Activated naive CD4-positive, alpha-beta T cell treated with anti-CD3 and anti-CD28 coated beads, Interleukin-2, amount 10 ng/mL, durations not matched to agents 7 days and 5 days (primary cell): ENCODE results near the gene CCNC.

ENCODE experiments used
- CTCF ChIA-PET: fragments of 350-600 bp; sonication (Branson Sonifier 250); formaldehyde crosslinking; loops from one replicate; lab custom pipeline; 2021; ENCODE audit warnings: antibody characterized with exemption; lab: Charles Lee
- DNase-seq: peaks from one replicate; pipeline ENCODE4 v3.0.0-alpha.2; 2020
- H3K27ac Mint-ChIP-seq: one replicate; pipeline ENCODE4 v1.8.0; 2021; ENCODE audit warnings: mild to moderate bottlenecking, moderate library complexity, mixed read lengths
- H3K27me3 Mint-ChIP-seq: one replicate; pipeline ENCODE4 v1.8.0; 2021; ENCODE audit warnings: mild to moderate bottlenecking, mixed read lengths
- H3K36me3 Mint-ChIP-seq: one replicate; pipeline ENCODE4 v1.8.0; 2021; ENCODE audit warnings: mixed read lengths
- H3K4me1 Mint-ChIP-seq: one replicate; pipeline ENCODE4 v1.8.0; 2021; ENCODE audit warnings: mixed read lengths
- H3K4me3 Mint-ChIP-seq: one replicate; pipeline ENCODE4 v1.8.0; 2021; ENCODE audit warnings: mild to moderate bottlenecking, moderate library complexity, mixed read lengths
- H3K9me3 Mint-ChIP-seq: one replicate; pipeline ENCODE4 v1.8.0; 2021; ENCODE audit warnings: mixed read lengths

CCNC gene

GRCh38 chr6:99568103-99568933 lies at the start of gene CCNC:
Gene CCNC (minus strand): TSS chr6:99568660. CDS start chr6:99568527, 133 bp downstream.
- Mint-ChIP-seq H3K4me1 (peaks cover 28% of the 10 kb centered on the region), H3K27me3 (peaks cover 5% of the 10 kb centered on the region), H3K9me3 (no peaks in the 10 kb centered on the region), H3K36me3 (peaks cover 9% of the 10 kb centered on the region), H3K27ac (peak within 1 kb of the TSS; percentile 94), H3K4me3 (peak within 1 kb of the TSS; percentile 98)
- peak; percentile 92 for DNase-seq
- CTCF ChIA-PET: interaction anchor here (0.8 to 1.9 kb wide), 5 partner anchors 20 to 231 kb away, joined by 3 to 6 read pairs (median 4); no protein-coding TSS in a partner anchor

GRCh38 chr6:99617131-99617530 lies 48.7 kb upstream of the CCNC start:
- H3K9me3 Mint-ChIP-seq: no peaks in the 10 kb centered on the region
- H3K27ac Mint-ChIP-seq: no peak overlapping the region
- no peak overlapping the region for H3K4me3 Mint-ChIP-seq
- peaks cover 90% of the 10 kb centered on the region for H3K27me3 Mint-ChIP-seq
- no peak for DNase-seq
- CTCF ChIA-PET: interaction anchor here (1.4 kb wide), 1 partner anchor 14 kb away, joined by 4 read pairs; no protein-coding TSS in a partner anchor
- H3K4me1 Mint-ChIP-seq: peaks cover 9% of the 10 kb centered on the region
- peaks cover 3% of the 10 kb centered on the region for H3K36me3 Mint-ChIP-seq

GRCh38 chr6:99614430-99615186 lies 46.1 kb upstream of the CCNC start:
- Mint-ChIP-seq H3K4me3 (peak overlapping the region; percentile 50), H3K27me3 (peaks cover 91% of the 10 kb centered on the region), H3K27ac (peak overlapping the region; percentile 19), H3K36me3 (peaks cover 3% of the 10 kb centered on the region), H3K4me1 (peaks cover 18% of the 10 kb centered on the region), H3K9me3 (no peaks in the 10 kb centered on the region)
- CTCF ChIA-PET: interaction anchor here (1.9 kb wide), 1 partner anchor 46 kb away, joined by 4 read pairs; the partner anchor contains the start of gene CCNC
- peak; percentile 49 for DNase-seq

- no peak overlapping the region for H3K27ac Mint-ChIP-seq
- no peaks in the 10 kb centered on the region for H3K9me3 Mint-ChIP-seq
- peaks cover 23% of the 10 kb centered on the region for H3K4me1 Mint-ChIP-seq
- peak overlapping the region; percentile 50 for H3K4me3 Mint-ChIP-seq
- peak; percentile 48 for DNase-seq
- peaks cover 6% of the 10 kb centered on the region for H3K36me3 Mint-ChIP-seq
- peaks cover 92% of the 10 kb centered on the region for H3K27me3 Mint-ChIP-seq
- CTCF ChIA-PET: interaction anchor here (1.9 kb wide), 1 partner anchor 45 kb away, joined by 4 read pairs; the partner anchor contains the start of gene CCNC
Observed at GRCh38 chr6:99613705-99614429, 45.4 kb upstream of the CCNC start.

GRCh38 chr6:99613409-99613704 lies 44.9 kb upstream of the CCNC start:
- peaks cover 6% of the 10 kb centered on the region for H3K36me3 Mint-ChIP-seq
- peaks cover 92% of the 10 kb centered on the region for H3K27me3 Mint-ChIP-seq
- H3K4me3 Mint-ChIP-seq: peak overlapping the region; percentile 50
- peak; percentile 45 for DNase-seq
- H3K9me3 Mint-ChIP-seq: no peaks in the 10 kb centered on the region
- H3K4me1 Mint-ChIP-seq: peaks cover 24% of the 10 kb centered on the region
- CTCF ChIA-PET: interaction anchor here (1.9 kb wide), 1 partner anchor 45 kb away, joined by 4 read pairs; the partner anchor contains the start of gene CCNC
- H3K27ac Mint-ChIP-seq: no peak overlapping the region

- CTCF ChIA-PET: interaction anchor here (1.4 to 1.9 kb wide), 2 partner anchors 24 to 44 kb away, joined by 4 to 6 read pairs; partner anchors contain the start of gene CCNC
- Mint-ChIP-seq H3K27me3 (peaks cover 92% of the 10 kb centered on the region), H3K27ac (peak overlapping the region; percentile 33)
Observed at GRCh38 chr6:99612551-99613408, 44.3 kb upstream of the CCNC start.

GRCh38 chr6:99611148-99611547 lies 42.7 kb upstream of the CCNC start:
- no peak overlapping the region for H3K4me3 Mint-ChIP-seq
- H3K36me3 Mint-ChIP-seq: peaks cover 8% of the 10 kb centered on the region
- H3K27ac Mint-ChIP-seq: no peak overlapping the region
- H3K4me1 Mint-ChIP-seq: peaks cover 26% of the 10 kb centered on the region
- no peaks in the 10 kb centered on the region for H3K9me3 Mint-ChIP-seq
- CTCF ChIA-PET: interaction anchor here (0.9 to 1.4 kb wide), 2 partner anchors 23 to 102 kb away, joined by 4 to 6 read pairs; no protein-coding TSS in a partner anchor
- H3K27me3 Mint-ChIP-seq: peaks cover 92% of the 10 kb centered on the region
- no peak for DNase-seq

More at GRCh38 chr6:99612551-99613408, 44.3 kb upstream of the CCNC start:
- Mint-ChIP-seq H3K36me3 (peaks cover 6% of the 10 kb centered on the region), H3K4me1 (peaks cover 24% of the 10 kb centered on the region), H3K4me3 (no peak overlapping the region), H3K9me3 (no peaks in the 10 kb centered on the region)
- no peak for DNase-seq

GRCh38 chr6:99609905-99610489 lies 41.5 kb upstream of the CCNC start:
- no peak for DNase-seq
- Mint-ChIP-seq H3K36me3 (peaks cover 7% of the 10 kb centered on the region), H3K4me3 (no peak overlapping the region), H3K9me3 (no peaks in the 10 kb centered on the region), H3K27me3 (peaks cover 97% of the 10 kb centered on the region), H3K4me1 (peaks cover 26% of the 10 kb centered on the region), H3K27ac (no peak overlapping the region)
- CTCF ChIA-PET: interaction anchor here (0.9 to 3.6 kb wide), 2 partner anchors 20 to 101 kb away, joined by 4 to 17 read pairs; no protein-coding TSS in a partner anchor

GRCh38 chr6:99608886-99609482 lies 40.5 kb upstream of the CCNC start:
- Mint-ChIP-seq H3K4me1 (peaks cover 27% of the 10 kb centered on the region), H3K27me3 (peaks cover 97% of the 10 kb centered on the region), H3K36me3 (peaks cover 8% of the 10 kb centered on the region), H3K4me3 (no peak overlapping the region), H3K27ac (peak overlapping the region; percentile 26), H3K9me3 (no peaks in the 10 kb centered on the region)
- CTCF ChIA-PET: interaction anchor here (0.8 to 3.6 kb wide), 2 partner anchors 10 to 19 kb away, joined by 3 to 17 read pairs; no protein-coding TSS in a partner anchor
- no peak for DNase-seq

GRCh38 chr6:99608059-99608885 lies 39.8 kb upstream of the CCNC start:
- Mint-ChIP-seq H3K27ac (peak overlapping the region; percentile 37), H3K36me3 (peaks cover 8% of the 10 kb centered on the region), H3K27me3 (peaks cover 97% of the 10 kb centered on the region), H3K9me3 (no peaks in the 10 kb centered on the region), H3K4me1 (peaks cover 32% of the 10 kb centered on the region), H3K4me3 (peak overlapping the region; percentile 38)
- no peak for DNase-seq
- CTCF ChIA-PET: interaction anchor here (0.6 to 3.6 kb wide), 3 partner anchors 11 to 867 kb away, joined by 3 to 17 read pairs (median 3); no protein-coding TSS in a partner anchor

GRCh38 chr6:99607416-99608036 lies 39.1 kb upstream of the CCNC start:
- Mint-ChIP-seq H3K27ac (peak overlapping the region; percentile 37), H3K4me1 (peaks cover 38% of the 10 kb centered on the region), H3K4me3 (no peak overlapping the region), H3K36me3 (peaks cover 8% of the 10 kb centered on the region), H3K27me3 (peaks cover 97% of the 10 kb centered on the region), H3K9me3 (no peaks in the 10 kb centered on the region)
- CTCF ChIA-PET: interaction anchor here (0.6 to 3.6 kb wide), 2 partner anchors 18 to 867 kb away, joined by 3 to 17 read pairs; no protein-coding TSS in a partner anchor
- DNase-seq: no peak
